HCT116 (cell line): ENCODE data around the gene HOMER2. TPM values are rescaled to one million over a fixed set of nuclear protein-coding genes. Genes with fewer than 3 reads are reported as not detected.

Source experiments
- ATAC-seq: fragments of 200-7000 bp; cut with Tn5 transposase; 2 replicates; pipeline ENCODE4 v1.9.1; 2020; ENCODE audit warnings: mild to moderate bottlenecking, moderate library complexity
- BruUV-seq: library from RNA; stranded (reverse); fragments of 400-500 nt; replicated peaks from 2 replicates; lab custom pipeline; 2021; lab: Mats Ljungman, UMichigan
- CTCF ChIA-PET: fragments of 300-600 bp; sonication (Branson Sonifier 250); formaldehyde crosslinking; loops from one replicate; lab custom pipeline; 2021; ENCODE audit warnings: antibody characterized with exemption; lab: Charles Lee
- POLR2A ChIA-PET: fragments of 300-600, 350-600 bp; sonication (Branson Sonifier 250); formaldehyde crosslinking; loops from one replicate; lab custom pipeline; 2021; ENCODE audit warnings: antibody characterized with exemption; lab: Charles Lee
- RAD21 ChIA-PET, 2 experiments: fragments of 300-600 bp; sonication (Branson Sonifier 250); formaldehyde crosslinking; loops; one replicate each; lab custom pipeline; 2023; ENCODE audit warnings: low total read pairs in 2 of 2; ENCODE audit not compliant: uncharacterized antibody in 2 of 2, unreplicated experiment in 2 of 2, low non-redundant PET in 1 of 2; lab: Charles Lee
- DNase-seq: peaks from one replicate; pipeline ENCODE4 v3.0.0-alpha.2; 2010; ENCODE audit warnings: low read depth, low spot score
- H2AFZ ChIP-seq: fragments of 200-600 bp; shearing (Covaris generic), sonication (generic); 2 replicates; pipeline ENCODE4 v1.6.1; 2017; ENCODE audit warnings: low read depth, mixed run types, mixed read lengths, antibody characterized with exemption, low read length; ENCODE audit not compliant: poor library complexity, severe bottlenecking
- H3K27ac ChIP-seq: 2 replicates; pipeline ENCODE4 v1.5.1; 2012; ENCODE audit warnings: low read depth, low read length
- H3K27me3 ChIP-seq: fragments of 200-600 bp; sonication (generic); 2 replicates; pipeline ENCODE4 v1.6.1; 2016; ENCODE audit warnings: mixed run types, low read length, mixed read lengths; ENCODE audit not compliant: insufficient read depth
- H3K36me3 ChIP-seq, 2 experiments: fragments of 200-500 bp in 1 of 2; fragments of 200-600 bp in 1 of 2; sonication (Bioruptor generic) in 1 of 2; sonication (generic) in 1 of 2; 2 replicates each; pipeline versions ENCODE4 v1.5.1 to v1.6.1; 2014 to 2016; ENCODE audit warnings: low read length in 2 of 2, inconsistent platforms in 1 of 2, mixed read lengths in 1 of 2, mixed run types in 1 of 2; ENCODE audit not compliant: insufficient read depth in 2 of 2, control insufficient read depth in 1 of 2
- H3K4me1 ChIP-seq, 2 experiments: fragments of 200-600 bp in 1 of 2; sonication (generic) in 1 of 2; 2 replicates each; pipeline versions ENCODE4 v1.5.1 to v1.6.1; 2012 to 2017; ENCODE audit warnings: low read length in 2 of 2, inconsistent platforms in 1 of 2, mild to moderate bottlenecking in 1 of 2, mixed read lengths in 1 of 2, mixed run types in 1 of 2, moderate library complexity in 1 of 2; ENCODE audit not compliant: insufficient read depth in 2 of 2, control insufficient read depth in 1 of 2
- H3K4me2 ChIP-seq: fragments of 200-600 bp; sonication (generic); 2 replicates; pipeline ENCODE4 v1.6.1; 2017; ENCODE audit warnings: mixed run types, low read length, mixed read lengths
- H3K4me3 ChIP-seq, 2 experiments: fragments of 200-600 bp in 1 of 2; sonication (generic) in 1 of 2; replicated peaks in 1 of 2; 2 replicates each; pipeline ENCODE4 v1.5.1; 2011 to 2016; ENCODE audit warnings: low read length in 2 of 2, control low read depth in 1 of 2, low read depth in 1 of 2, mild to moderate bottlenecking in 1 of 2, mixed read lengths in 1 of 2, mixed run types in 1 of 2
- H3K79me2 ChIP-seq: fragments of 200-600 bp; sonication (generic); 2 replicates; pipeline ENCODE4 v1.6.1; 2017; ENCODE audit warnings: mild to moderate bottlenecking, mixed run types, low read length, moderate library complexity, mixed read lengths; ENCODE audit not compliant: insufficient read depth
- H3K9ac ChIP-seq: fragments of 200-600 bp; sonication (generic); 2 replicates; pipeline ENCODE4 v1.6.1; 2016; ENCODE audit warnings: low read length, mixed read lengths
- H3K9me2 ChIP-seq: fragments of 200-600 bp; sonication (generic), shearing (Covaris generic); 2 replicates; pipeline ENCODE4 v1.6.1; 2017; ENCODE audit warnings: mixed run types, mild to moderate bottlenecking, moderate library complexity; ENCODE audit not compliant: insufficient read depth
- H3K9me3 ChIP-seq, 2 experiments: fragments of 200-500 bp in 1 of 2; fragments of 200-600 bp in 1 of 2; sonication (Bioruptor generic) in 1 of 2; sonication (generic) in 1 of 2; 2 replicates each; pipeline ENCODE4 v1.6.1; 2014 to 2017; ENCODE audit warnings: low read length in 2 of 2, mixed read lengths in 2 of 2, inconsistent platforms in 1 of 2, low read depth in 1 of 2, mild to moderate bottlenecking in 1 of 2, mixed run types in 1 of 2, moderate library complexity in 1 of 2; ENCODE audit not compliant: control insufficient read depth in 1 of 2, insufficient read depth in 1 of 2
- H4K20me1 ChIP-seq: fragments of 200-600 bp; sonication (generic), shearing (Covaris generic); 2 replicates; pipeline ENCODE4 v1.6.1; 2017; ENCODE audit warnings: mixed run types, mild to moderate bottlenecking, moderate library complexity; ENCODE audit not compliant: insufficient read depth
- ATF3 ChIP-seq: IDR thresholded peaks from 2 replicates; pipeline ENCODE4 v1.6.1; 2012
- CEBPB ChIP-seq: IDR thresholded peaks from 2 replicates; pipeline ENCODE4 v1.6.1; 2012; ENCODE audit warnings: low read depth
- CTCF ChIP-seq, 3 experiments: fragments of 200-600 bp in 1 of 3; sonication (generic) in 1 of 3; IDR thresholded peaks in 2 of 3; conservative IDR thresholded peaks in 1 of 3; 2 replicates each; pipeline ENCODE4 v1.5.1; 2012 to 2017; ENCODE audit warnings: low read depth in 2 of 3, low read length in 2 of 3, antibody characterized with exemption in 1 of 3, borderline replicate concordance in 1 of 3, control low read depth in 1 of 3, mild to moderate bottlenecking in 1 of 3, mixed read lengths in 1 of 3, mixed run types in 1 of 3, moderate library complexity in 1 of 3; ENCODE audit not compliant: insufficient read depth in 1 of 3
- EGR1 ChIP-seq: IDR thresholded peaks from 2 replicates; pipeline ENCODE4 v1.6.1; 2012; ENCODE audit warnings: low read depth
- POLR2A ChIP-seq: IDR thresholded peaks from 2 replicates; pipeline ENCODE4 v1.7.0; 2011; ENCODE audit warnings: borderline replicate concordance; ENCODE audit not compliant: insufficient read depth, insufficient read length; ENCODE audit errors: extremely low read depth
- SRF ChIP-seq: IDR thresholded peaks from 2 replicates; pipeline ENCODE4 v1.6.1; 2012; ENCODE audit warnings: low read depth
- YY1 ChIP-seq: IDR thresholded peaks from 2 replicates; pipeline ENCODE4 v1.6.1; 2011; ENCODE audit warnings: low read length, low read depth, moderate library complexity, mild to moderate bottlenecking; ENCODE audit not compliant: insufficient replicate concordance; ENCODE audit errors: extremely low read depth
- intact Hi-C: fragments of 100-400 bp; cut with micrococcal nuclease; formaldehyde crosslinking; loops from 2 replicates; pipeline ENCODE4 v1.10.0; 2022
- total RNA-seq: library from RNA; stranded (reverse); gene quantifications from one replicate; pipeline ENCODE4 v1.2.1, GENCODE V29; 2021; ENCODE audit not compliant: unreplicated experiment

HOMER2 gene
- total RNA-seq, 1 experiment from 2014 or later: 3.9 TPM

GRCh38 chr15:82855286-82856100 lies 97.0 kb downstream of the HOMER2 start:
- RAD21 ChIA-PET: no interaction called here
- Histone ChIP-seq H3K27ac (no peak overlapping the region), H3K27me3 (no peaks in the 10 kb centered on the region), H3K4me1 (peaks cover 0 to 1% of the 10 kb centered on the region in 2 experiments; a peak in 1 of 4 replicates), H3K36me3 (no peaks in the 10 kb centered on the region), H3K79me2 (no peaks in the 10 kb centered on the region), H3K9ac (no peak overlapping the region), H3K9me3 (no peaks in the 10 kb centered on the region), H3K4me2 (no peak overlapping the region), H3K9me2 (no peaks in the 10 kb centered on the region), H2AFZ (no peak overlapping the region), H4K20me1 (no peaks in the 10 kb centered on the region), H3K4me3 (no peak overlapping the region)
- POLR2A ChIA-PET: no interaction called here
- no peak for DNase-seq
- CTCF ChIA-PET: no interaction called here
- TF ChIP-seq EGR1: no peak
- BruUV-seq: no TSS peak
- no peak for ATAC-seq
- intact Hi-C loops: no loop called here

GRCh38 chr15:82854554-82854953 lies 98.0 kb downstream of the HOMER2 start:
- Histone ChIP-seq H4K20me1 (no peaks in the 10 kb centered on the region), H3K79me2 (no peaks in the 10 kb centered on the region), H3K4me3 (no peak overlapping the region), H3K27ac (no peak overlapping the region), H3K9me2 (no peaks in the 10 kb centered on the region), H3K9me3 (no peaks in the 10 kb centered on the region), H3K27me3 (no peaks in the 10 kb centered on the region), H3K36me3 (no peaks in the 10 kb centered on the region), H3K4me1 (peaks cover 0 to 11% of the 10 kb centered on the region in 2 experiments; a peak in 2 of 4 replicates), H2AFZ (no peak overlapping the region), H3K9ac (no peak overlapping the region), H3K4me2 (no peak overlapping the region)
- RAD21 ChIA-PET: no interaction called here
- BruUV-seq: no TSS peak
- ATAC-seq (no peak), DNase-seq (no peak)
- POLR2A ChIA-PET: no interaction called here
- intact Hi-C loops: no loop called here
- no peak for TF ChIP-seq ATF3
- no peak for TF ChIP-seq YY1
- no peak for TF ChIP-seq CEBPB
- no peak for TF ChIP-seq POLR2A
- TF ChIP-seq SRF: no peak
- no peak for TF ChIP-seq CTCF (IDR thresholded peaks at IDR 0.05 in 2 of 3, conservative IDR thresholded peaks at IDR 0.05 in 1 of 3; ENCODE audit: borderline replicate concordance in 1 of 3, insufficient read depth in 1 of 3, low read depth in 2 of 3, low read length in 2 of 3)
- CTCF ChIA-PET: no interaction called here
